Subcutaneous abdominal adipose tissue (tissue), 5 donors: ENCODE results near the gene ARHGAP15.

Source experiments
- H3K27ac ChIP-seq: one replicate; pipeline ENCODE4 v1.7.0; 2013; ENCODE audit warnings: low read depth, mild to moderate bottlenecking, inconsistent platforms, low read length, moderate library complexity
- H3K27me3 ChIP-seq, 5 donors: one replicate each; pipeline ENCODE4 v1.7.0; 2013; ENCODE audit warnings: low read length in 5 of 5, inconsistent platforms in 1 of 5; ENCODE audit not compliant: control insufficient read depth in 5 of 5, insufficient read depth in 4 of 5
- H3K36me3 ChIP-seq, 5 donors: one replicate each; pipeline ENCODE4 v1.7.0; 2013; ENCODE audit warnings: low read length in 5 of 5; ENCODE audit not compliant: control insufficient read depth in 5 of 5, insufficient read depth in 5 of 5
- H3K4me1 ChIP-seq, 5 donors: one replicate each; pipeline ENCODE4 v1.7.0; 2013; ENCODE audit warnings: low read length in 5 of 5, mild to moderate bottlenecking in 3 of 5, moderate library complexity in 1 of 5; ENCODE audit not compliant: control insufficient read depth in 5 of 5, insufficient read depth in 5 of 5
- H3K4me3 ChIP-seq, 5 donors: one replicate each; pipeline ENCODE4 v1.7.0; 2013; ENCODE audit warnings: low read length in 5 of 5, low read depth in 1 of 5
- H3K9ac ChIP-seq, 5 donors: one replicate each; pipeline ENCODE4 v1.7.0; 2013; ENCODE audit warnings: low read length in 5 of 5, mild to moderate bottlenecking in 4 of 5, moderate library complexity in 3 of 5
- H3K9me3 ChIP-seq, 5 donors: one replicate each; pipeline ENCODE4 v1.7.0; 2013; ENCODE audit warnings: low read length in 5 of 5; ENCODE audit not compliant: control insufficient read depth in 5 of 5
- donor health status: healthy.
- donor health status: healthy.
- donor health status: healthy.
- donor health status: healthy.
- donor health status: healthy.

ARHGAP15 gene

DNA sequence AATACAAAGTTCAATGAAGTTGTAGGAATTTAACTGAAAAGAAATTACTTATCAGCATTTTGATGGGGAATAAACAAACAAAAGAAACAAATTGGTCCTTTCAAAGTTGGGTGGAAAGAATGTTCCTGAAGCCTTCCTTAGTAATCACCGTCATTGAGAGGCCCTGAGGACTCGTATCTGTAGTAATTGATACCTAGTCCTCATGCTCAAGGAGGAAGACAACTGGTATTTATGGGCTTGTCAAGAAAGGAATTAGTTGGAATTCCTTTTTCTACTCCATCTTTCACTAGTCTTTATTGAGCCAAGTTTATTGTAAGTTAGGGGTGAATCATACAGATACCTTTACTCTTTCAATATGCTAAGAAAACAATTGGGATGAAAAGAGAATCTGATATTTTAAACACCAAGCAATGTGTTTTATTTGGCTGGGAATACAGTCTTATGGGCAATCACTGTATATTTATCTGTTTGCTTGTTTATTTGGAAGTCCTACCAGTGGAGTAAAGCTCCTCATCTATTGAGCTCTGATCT, 324.8 kb downstream of the ARHGAP15 start:
- Histone ChIP-seq H3K27me3 (no peaks in the 10 kb centered on the region), H3K36me3 (no peaks in the 10 kb centered on the region), H3K9me3 (peaks cover 0 to 5% (median 0%) of the 10 kb centered on the region in 5 donors), H3K4me1 (peaks cover 0 to 6% (median 0%) of the 10 kb centered on the region in 5 donors), H3K27ac (no peak overlapping the region), H3K9ac (no peak overlapping the region), H3K4me3 (no peak overlapping the region)

DNA sequence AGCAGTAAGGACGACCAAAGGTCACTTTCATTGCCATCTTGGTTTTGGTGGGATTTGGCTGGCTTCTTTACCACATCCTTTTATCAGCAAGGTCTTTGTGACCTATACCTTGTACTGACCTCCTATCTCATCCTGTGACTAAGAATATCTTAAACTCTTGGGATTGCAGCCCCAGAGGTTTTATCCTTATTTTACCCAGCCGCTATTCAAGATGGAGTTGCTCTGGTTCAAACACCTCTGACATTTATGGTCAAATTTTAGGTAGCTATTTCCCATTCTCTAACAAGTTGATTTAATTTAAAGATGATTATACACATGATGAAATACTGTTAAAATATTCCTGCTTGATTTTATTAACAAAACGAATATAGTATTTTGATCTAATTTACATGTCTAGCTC, 326.1 kb downstream of the ARHGAP15 start:
- H3K4me3 ChIP-seq: no peak overlapping the region
- H3K4me1 ChIP-seq: peaks cover 0 to 6% (median 0%) of the 10 kb centered on the region in 5 donors
- peaks cover 0 to 5% (median 0%) of the 10 kb centered on the region in 5 donors for H3K9me3 ChIP-seq
- no peaks in the 10 kb centered on the region for H3K36me3 ChIP-seq
- no peak overlapping the region for H3K27ac ChIP-seq
- no peaks in the 10 kb centered on the region for H3K27me3 ChIP-seq
- no peak overlapping the region for H3K9ac ChIP-seq

DNA sequence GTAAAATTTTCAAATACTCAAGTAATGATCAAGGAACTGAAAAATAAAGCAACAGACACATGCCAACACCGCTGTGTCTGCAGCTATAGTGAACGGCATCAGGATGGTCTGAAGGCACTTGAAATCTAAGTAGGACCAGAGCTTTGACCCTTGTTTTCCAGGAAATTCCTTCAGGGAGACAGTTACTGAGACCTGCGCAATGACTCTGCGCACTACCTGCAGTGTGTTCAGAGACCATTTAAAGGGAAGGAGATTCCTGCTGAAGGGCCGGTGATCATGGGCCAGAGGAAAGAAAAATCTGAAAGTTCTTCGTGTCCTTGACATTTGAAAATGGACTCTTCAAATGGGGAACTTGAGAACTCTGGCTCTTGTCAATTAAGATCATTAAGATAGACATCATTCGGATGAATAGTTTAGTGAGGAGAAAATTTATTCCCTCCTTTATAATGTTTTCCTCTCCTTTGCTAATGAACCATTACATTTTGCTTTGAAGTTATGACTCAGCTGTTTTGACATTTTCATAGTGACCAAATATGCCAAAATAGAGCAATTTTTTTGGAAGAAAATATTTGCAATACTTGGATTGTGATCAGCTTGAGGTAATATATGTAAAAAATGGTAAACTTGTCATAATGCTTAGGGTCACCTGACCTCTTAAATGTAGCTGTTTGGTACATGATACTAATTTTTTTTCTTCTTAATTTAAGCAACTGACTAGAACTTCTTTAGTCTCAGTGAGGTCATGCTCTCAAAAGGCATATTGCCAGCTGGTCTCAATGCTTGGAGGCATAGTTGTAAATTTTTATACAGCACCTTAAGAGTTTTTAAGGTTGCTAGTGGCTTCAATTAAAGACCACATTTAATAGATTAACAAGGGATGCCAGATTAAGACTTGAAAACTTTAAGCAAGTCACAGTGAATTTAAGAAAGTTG, 329.3 kb downstream of the ARHGAP15 start:
- Histone ChIP-seq H3K27ac (no peak overlapping the region), H3K36me3 (no peaks in the 10 kb centered on the region)

DNA sequence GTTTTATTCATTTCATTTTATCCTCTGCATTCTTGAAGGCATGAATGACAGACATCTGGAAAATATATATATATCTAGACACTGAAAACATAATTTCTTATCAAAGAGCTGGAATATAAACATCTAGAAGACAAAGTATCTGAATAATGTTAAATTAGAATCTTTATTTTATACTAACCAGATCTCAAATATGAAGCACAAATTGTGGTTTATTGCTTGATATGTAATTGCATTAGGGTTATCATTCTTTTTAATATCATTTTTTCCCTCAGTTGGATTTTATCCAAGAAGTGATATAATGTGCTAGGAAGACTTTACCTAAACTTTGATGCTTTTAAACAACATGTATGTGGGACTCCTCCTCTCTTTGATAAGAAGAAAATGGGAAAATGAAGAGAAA, 331.2 kb downstream of the ARHGAP15 start:
- no peaks in the 10 kb centered on the region for H3K27me3 ChIP-seq

More for the DNA sequence above, 329.3 kb downstream of the ARHGAP15 start:
- peaks cover 0 to 5% (median 0%) of the 10 kb centered on the region in 5 donors for H3K9me3 ChIP-seq
- H3K9ac ChIP-seq: no peak overlapping the region
- no peaks in the 10 kb centered on the region for H3K4me1 ChIP-seq
- H3K4me3 ChIP-seq: no peak overlapping the region
- H3K27me3 ChIP-seq: no peaks in the 10 kb centered on the region

DNA sequence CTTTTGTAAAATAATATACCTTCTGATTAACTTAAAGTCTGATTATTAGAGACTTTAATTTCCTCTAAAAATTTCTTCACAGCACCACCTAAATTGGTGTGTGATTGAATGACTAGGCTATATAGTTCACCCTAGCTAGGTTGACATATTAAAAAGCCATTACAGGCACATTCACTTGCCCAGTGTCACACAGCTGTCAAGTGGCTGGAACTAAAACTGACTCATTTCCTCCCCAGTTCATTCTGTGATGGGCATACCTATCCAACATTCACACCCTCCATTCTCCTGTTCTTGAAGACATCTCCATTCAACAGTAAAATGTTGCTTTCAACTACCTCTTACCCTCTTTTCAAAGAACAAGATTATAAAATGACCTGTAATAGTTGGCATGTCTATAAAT, 334.5 kb downstream of the ARHGAP15 start:
- Histone ChIP-seq H3K4me3 (no peak overlapping the region), H3K36me3 (no peaks in the 10 kb centered on the region), H3K27me3 (no peaks in the 10 kb centered on the region), H3K9me3 (no peaks in the 10 kb centered on the region), H3K27ac (no peak overlapping the region), H3K4me1 (no peaks in the 10 kb centered on the region), H3K9ac (no peak overlapping the region)

More for the DNA sequence above, 331.2 kb downstream of the ARHGAP15 start:
- H3K4me1 ChIP-seq: no peaks in the 10 kb centered on the region
- H3K9me3 ChIP-seq: peaks cover 0 to 5% (median 0%) of the 10 kb centered on the region in 5 donors
- H3K27ac ChIP-seq: no peak overlapping the region
- no peak overlapping the region for H3K9ac ChIP-seq
- no peaks in the 10 kb centered on the region for H3K36me3 ChIP-seq
- no peak overlapping the region for H3K4me3 ChIP-seq

DNA sequence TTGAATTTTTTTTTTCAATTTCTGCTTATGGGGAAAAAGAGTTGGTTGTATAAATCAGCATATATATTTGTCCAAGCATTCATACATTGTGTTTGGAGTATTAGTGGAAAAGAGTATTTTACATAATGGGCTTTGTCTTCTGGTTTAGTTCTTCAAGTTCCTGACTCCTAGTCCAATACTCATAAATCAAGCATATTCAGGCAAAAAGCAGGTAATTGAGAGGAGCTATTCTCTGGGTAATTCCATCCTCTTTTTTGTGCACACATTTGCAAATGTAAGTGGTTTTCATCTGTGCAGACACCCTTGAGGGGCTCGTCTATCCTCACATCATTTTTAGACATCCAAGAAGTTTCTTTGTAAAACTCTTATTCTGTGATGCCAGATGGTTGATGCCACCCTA, 337.2 kb downstream of the ARHGAP15 start:
- Histone ChIP-seq H3K9me3 (no peaks in the 10 kb centered on the region), H3K4me3 (no peak overlapping the region), H3K9ac (no peak overlapping the region), H3K4me1 (no peaks in the 10 kb centered on the region), H3K27me3 (no peaks in the 10 kb centered on the region), H3K27ac (no peak overlapping the region), H3K36me3 (no peaks in the 10 kb centered on the region)

DNA sequence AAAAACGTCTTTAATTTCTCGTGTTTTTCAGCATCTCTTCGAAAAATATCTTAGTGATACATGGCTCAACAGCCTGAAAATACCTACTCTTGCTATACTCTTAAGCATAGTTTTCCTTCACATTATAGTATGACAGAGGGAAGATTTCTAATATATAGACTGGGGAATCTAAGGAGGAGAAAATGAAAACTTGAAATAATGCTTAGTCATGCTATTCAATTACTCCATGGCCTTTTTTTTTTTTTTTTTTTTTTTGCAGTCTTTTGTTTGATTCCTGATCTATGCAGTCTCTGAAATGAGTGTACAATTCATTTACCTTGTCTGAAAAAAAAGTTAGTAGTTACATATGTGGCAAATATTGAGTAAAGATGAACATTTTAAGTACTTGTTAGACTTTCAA, 337.8 kb downstream of the ARHGAP15 start:
- Histone ChIP-seq H3K27ac (no peak overlapping the region), H3K9me3 (no peaks in the 10 kb centered on the region), H3K36me3 (no peaks in the 10 kb centered on the region), H3K4me1 (no peaks in the 10 kb centered on the region), H3K27me3 (no peaks in the 10 kb centered on the region), H3K4me3 (no peak overlapping the region), H3K9ac (no peak overlapping the region)

DNA sequence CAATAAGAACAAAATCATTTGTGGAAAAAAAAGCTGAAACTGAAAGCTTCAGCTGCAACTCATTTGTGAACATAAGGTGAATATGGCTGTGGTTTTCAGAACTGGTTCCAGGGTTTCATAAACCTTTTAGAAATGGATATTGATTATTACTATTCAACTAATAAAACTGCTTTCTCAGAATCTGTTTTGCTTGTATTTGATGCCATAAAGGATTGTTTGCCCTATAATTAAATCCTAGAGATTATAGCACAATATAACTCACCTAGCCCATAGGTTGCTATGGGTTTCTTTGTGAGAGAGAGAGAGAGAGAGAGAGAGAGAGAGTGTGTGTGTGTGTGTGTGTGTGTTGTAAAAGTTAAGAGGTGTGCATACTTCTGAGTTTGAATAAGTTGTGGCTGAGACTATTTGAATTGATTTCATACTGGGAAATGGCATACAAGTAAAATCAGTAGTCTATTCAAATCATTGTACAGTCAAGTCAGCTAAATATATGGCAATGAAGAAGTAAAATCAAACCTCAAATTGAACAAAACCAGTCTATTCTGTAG, 339.2 kb downstream of the ARHGAP15 start:
- H3K4me3 ChIP-seq: no peak overlapping the region

DNA sequence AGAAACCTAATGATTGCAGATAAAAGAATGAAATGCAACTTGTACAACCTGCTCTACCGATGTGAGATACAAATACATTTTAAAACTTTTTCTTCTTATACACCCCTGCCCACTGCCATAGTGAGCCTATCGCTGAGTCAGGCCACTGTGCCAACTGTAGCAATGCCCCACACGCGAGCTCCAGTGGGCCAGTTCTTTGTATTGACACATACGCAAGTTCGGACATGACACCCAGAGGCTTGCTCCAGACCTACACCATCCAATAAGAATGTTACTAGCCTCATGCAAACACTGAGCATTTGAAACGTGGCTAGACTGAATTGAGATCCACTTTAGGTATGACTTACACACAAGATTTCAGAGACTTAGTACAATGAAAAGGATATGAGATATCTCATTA, 340.1 kb downstream of the ARHGAP15 start:
- Histone ChIP-seq H3K27me3 (no peaks in the 10 kb centered on the region), H3K9me3 (no peaks in the 10 kb centered on the region), H3K4me1 (peaks cover 0 to 11% (median 9%) of the 10 kb centered on the region in 5 donors), H3K4me3 (no peak overlapping the region), H3K27ac (no peak overlapping the region), H3K9ac (no peak overlapping the region), H3K36me3 (no peaks in the 10 kb centered on the region)

More for the DNA sequence above, 339.2 kb downstream of the ARHGAP15 start:
- Histone ChIP-seq H3K9ac (no peak overlapping the region), H3K36me3 (no peaks in the 10 kb centered on the region), H3K4me1 (peaks cover 0 to 7% (median 4%) of the 10 kb centered on the region in 5 donors), H3K9me3 (no peaks in the 10 kb centered on the region), H3K27me3 (no peaks in the 10 kb centered on the region), H3K27ac (no peak overlapping the region)

DNA sequence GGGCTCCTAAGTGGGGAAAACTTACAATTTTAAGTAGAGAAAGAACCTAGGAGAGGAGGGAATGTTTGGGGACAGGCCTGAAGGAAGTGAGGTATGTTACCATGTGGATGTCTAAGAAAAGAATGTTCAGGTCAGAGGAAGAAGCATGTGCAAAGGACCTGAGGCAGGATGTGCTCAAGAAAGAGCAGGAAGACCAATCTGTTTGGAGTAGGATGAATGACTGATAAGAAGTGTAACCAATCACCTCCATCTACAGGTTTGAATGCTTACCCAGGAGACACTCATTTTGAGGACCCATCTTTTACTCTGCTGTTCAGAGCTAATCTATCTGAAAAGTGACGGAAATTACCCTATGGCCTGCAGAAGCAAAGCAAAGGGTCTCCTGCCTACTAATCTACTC, 342.3 kb downstream of the ARHGAP15 start:
- Histone ChIP-seq H3K27ac (no peak overlapping the region), H3K27me3 (no peaks in the 10 kb centered on the region), H3K4me3 (no peak overlapping the region), H3K9ac (no peak overlapping the region), H3K9me3 (no peaks in the 10 kb centered on the region), H3K4me1 (peaks cover 0 to 29% (median 21%) of the 10 kb centered on the region in 5 donors), H3K36me3 (no peaks in the 10 kb centered on the region)
